ENCODE data around the gene RIMS3. TPM values are rescaled to one million over a fixed set of nuclear protein-coding genes. Genes with fewer than 3 reads are reported as not detected.
A peak's percentile ranks its signal among the peaks of the same experiment; 100 is the strongest.
"Not testable (repeated sequence)": the region's sequence is repeated elsewhere in the genome, so short reads cannot be mapped to it uniquely, and the experiment has no call there.

The RIMS3 gene
- total RNA-seq, 1 donor from 2014 or later: 17.2 TPM

- Histone ChIP-seq H3K4me1 (no peaks in the 10 kb centered on the region), H3K27me3 (no peaks in the 10 kb centered on the region), H3K4me3 (no peak overlapping the region), H3K36me3 (no peaks in the 10 kb centered on the region), H3K9me3 (ENCODE audit: low read depth) (no peaks in the 10 kb centered on the region), H2AFZ (replicated peaks) (no peak overlapping the region), H3K9ac (no peak overlapping the region), H3F3A (ENCODE audit: low read depth) (no peaks in the 10 kb centered on the region), H3K27ac (no peak overlapping the region), H4K20me1 (ENCODE audit: low read depth) (peaks cover 8% of the 10 kb centered on the region), H3K79me2 (ENCODE audit: low read depth) (no peaks in the 10 kb centered on the region), H3K4me2 (no peak overlapping the region)
- H3K4me3 Mint-ChIP-seq: no peak overlapping the region
- H3K27me3 Mint-ChIP-seq (ENCODE audit: insufficient read depth, low read depth): no peaks in the 10 kb centered on the region
- H3K36me3 Mint-ChIP-seq: peaks cover 10% of the 10 kb centered on the region
- TF ChIP-seq CTCF (IDR thresholded peaks at IDR 0.05) (no peak), EZH2phosphoT487 (IDR thresholded peaks at IDR 0.05) (no peak), EZH2 (IDR thresholded peaks at IDR 0.05) (no peak)
- H3K4me1 Mint-ChIP-seq: peaks cover 17% of the 10 kb centered on the region
- peaks cover 2% of the 10 kb centered on the region for H3K9me3 Mint-ChIP-seq
- H3K27ac Mint-ChIP-seq: no peak overlapping the region
- no peak for DNase-seq (ENCODE audit: low spot score)
These were observed 32.0 kb downstream of the RIMS3 start for GRCh38 chr1:40633523-40633922.

GRCh38 chr1:40630488-40631223 lies 34.8 kb downstream of the RIMS3 start:
- DNase-seq (ENCODE audit: low spot score): peak; percentile 83
- Histone ChIP-seq H3K9ac (no peak overlapping the region), H3K9me3 (ENCODE audit: low read depth) (no peaks in the 10 kb centered on the region), H3K4me2 (no peak overlapping the region), H3K36me3 (no peaks in the 10 kb centered on the region), H3K4me1 (no peaks in the 10 kb centered on the region), H3F3A (ENCODE audit: low read depth) (no peaks in the 10 kb centered on the region), H4K20me1 (ENCODE audit: low read depth) (no peaks in the 10 kb centered on the region), H3K27me3 (no peaks in the 10 kb centered on the region), H3K27ac (no peak overlapping the region), H3K4me3 (no peak overlapping the region), H2AFZ (replicated peaks) (no peak overlapping the region), H3K79me2 (ENCODE audit: low read depth) (no peaks in the 10 kb centered on the region)
- Mint-ChIP-seq H3K4me1 (no peaks in the 10 kb centered on the region), H3K4me3 (no peak overlapping the region), H3K27me3 (ENCODE audit: insufficient read depth, low read depth) (peaks cover 2% of the 10 kb centered on the region), H3K9me3 (peaks cover 2% of the 10 kb centered on the region), H3K36me3 (peaks cover 10% of the 10 kb centered on the region), H3K27ac (no peak overlapping the region)
- no peak for TF ChIP-seq EZH2phosphoT487 (IDR thresholded peaks at IDR 0.05)
- TF ChIP-seq EZH2 (IDR thresholded peaks at IDR 0.05): no peak
- TF ChIP-seq CTCF (IDR thresholded peaks at IDR 0.05): peak; percentile 64

- H4K20me1 ChIP-seq (ENCODE audit: low read depth); H3K4me1 ChIP-seq; H3K4me3 Mint-ChIP-seq; H3K9me3 Mint-ChIP-seq; H3K27ac ChIP-seq; DNase-seq (ENCODE audit: low spot score); H3F3A ChIP-seq (ENCODE audit: low read depth); H3K36me3 ChIP-seq; H3K27me3 ChIP-seq; H2AFZ ChIP-seq (replicated peaks); H3K4me2 ChIP-seq; H3K36me3 Mint-ChIP-seq; H3K27me3 Mint-ChIP-seq (ENCODE audit: insufficient read depth, low read depth); H3K9me3 ChIP-seq (ENCODE audit: low read depth); H3K4me1 Mint-ChIP-seq; H3K9ac ChIP-seq; H3K4me3 ChIP-seq; H3K79me2 ChIP-seq (ENCODE audit: low read depth); H3K27ac Mint-ChIP-seq: not testable (repeated sequence)
These were observed 35.9 kb downstream of the RIMS3 start for GRCh38 chr1:40629546-40629945.

- no peak for TF ChIP-seq CTCF (IDR thresholded peaks at IDR 0.05)
- TF ChIP-seq EZH2 (IDR thresholded peaks at IDR 0.05): no peak
- no peak for TF ChIP-seq EZH2phosphoT487 (IDR thresholded peaks at IDR 0.05)
- Histone ChIP-seq H3K9ac (no peak overlapping the region), H4K20me1 (ENCODE audit: low read depth) (no peaks in the 10 kb centered on the region), H3K27me3 (no peaks in the 10 kb centered on the region), H3K4me3 (no peak overlapping the region), H3K9me3 (ENCODE audit: low read depth) (no peaks in the 10 kb centered on the region), H3K4me2 (no peak overlapping the region), H3K4me1 (no peaks in the 10 kb centered on the region), H3K36me3 (no peaks in the 10 kb centered on the region), H3K27ac (no peak overlapping the region), H3F3A (ENCODE audit: low read depth) (no peaks in the 10 kb centered on the region), H3K79me2 (ENCODE audit: low read depth) (no peaks in the 10 kb centered on the region), H2AFZ (replicated peaks) (no peak overlapping the region)
- H3K9me3 Mint-ChIP-seq: no peaks in the 10 kb centered on the region
- DNase-seq (ENCODE audit: low spot score): no peak
- no peak overlapping the region for H3K4me3 Mint-ChIP-seq
- H3K27ac Mint-ChIP-seq: no peak overlapping the region
- peaks cover 2% of the 10 kb centered on the region for H3K36me3 Mint-ChIP-seq
- peaks cover 2% of the 10 kb centered on the region for H3K27me3 Mint-ChIP-seq (ENCODE audit: insufficient read depth, low read depth)
- H3K4me1 Mint-ChIP-seq: no peaks in the 10 kb centered on the region
These were observed 36.6 kb downstream of the RIMS3 start for GRCh38 chr1:40628903-40629292.
